Stimulated activated CD8-positive, alpha-beta memory T cell treated with anti-CD3 and anti-CD28 coated beads, Interleukin-12 subunit alpha, Interleukin-12 subunit beta, amount 100 ng/mL, for 4 hours (primary cell): Measurements from ENCODE around the gene ACP3.

Experiments used
- DNase-seq: peaks from one replicate; pipeline ENCODE4 v3.0.0-alpha.2; 2020; ENCODE audit warnings: low read depth

ACP3 gene

GRCh38 chr3:132315851-132316250 lies 1.4 kb upstream of the ACP3 start:
- no peak for DNase-seq

GRCh38 chr3:132318451-132318850 lies 1.2 kb downstream of the ACP3 start:
- DNase-seq = no peak

- DNase-seq = no peak
These were observed 4.1 kb downstream of the ACP3 start for GRCh38 chr3:132321304-132321703.

- DNase-seq = no peak
These were observed 7.9 kb downstream of the ACP3 start for GRCh38 chr3:132325103-132325606.

- DNase-seq = no peak
These were observed 8.4 kb downstream of the ACP3 start for GRCh38 chr3:132325634-132326033.

- no peak for DNase-seq
These were observed 9.0 kb downstream of the ACP3 start for GRCh38 chr3:132326251-132326650.

GRCh38 chr3:132332082-132332481 lies 14.9 kb downstream of the ACP3 start:
- DNase-seq = no peak

GRCh38 chr3:132332508-132332907 lies 15.3 kb downstream of the ACP3 start:
- DNase-seq = no peak

GRCh38 chr3:132341746-132342145 lies 24.5 kb downstream of the ACP3 start:
- no peak for DNase-seq

- DNase-seq = no peak
These were observed 25.0 kb downstream of the ACP3 start for GRCh38 chr3:132342183-132342582.

GRCh38 chr3:132342610-132343009 lies 25.4 kb downstream of the ACP3 start:
- DNase-seq = no peak

- no peak for DNase-seq
These were observed 25.9 kb downstream of the ACP3 start for GRCh38 chr3:132343018-132343612.

GRCh38 chr3:132344666-132345280 lies 27.6 kb downstream of the ACP3 start:
- DNase-seq = no peak

GRCh38 chr3:132346841-132347736 lies 29.9 kb downstream of the ACP3 start:
- DNase-seq = no peak

- no peak for DNase-seq
These were observed 30.6 kb downstream of the ACP3 start for GRCh38 chr3:132347811-132348210.

GRCh38 chr3:132348531-132348930 lies 31.3 kb downstream of the ACP3 start:
- DNase-seq = no peak

- no peak for DNase-seq
These were observed 33.6 kb downstream of the ACP3 start for GRCh38 chr3:132350814-132351213.

- no peak for DNase-seq
These were observed 34.1 kb downstream of the ACP3 start for GRCh38 chr3:132351222-132351806.

GRCh38 chr3:132352556-132353143 lies 35.4 kb downstream of the ACP3 start:
- peak; percentile 8 for DNase-seq

- no peak for DNase-seq
These were observed 37.9 kb downstream of the ACP3 start for GRCh38 chr3:132354916-132355702.

- no peak for DNase-seq
These were observed 39.4 kb downstream of the ACP3 start for GRCh38 chr3:132356568-132356967.
